ENCODE results near the gene KDR. TPM values are rescaled to one million over a fixed set of nuclear protein-coding genes. Genes with fewer than 3 reads are reported as not detected.

The KDR gene
- total RNA-seq, 1 experiment from 2014 or later, result 0.52 TPM

GRCh38 chr4:55136634-55137033 lies 11.2 kb upstream of the KDR start (continued):
- TF ChIP-seq CBX3 (IDR thresholded peaks at IDR 0.05; ENCODE audit: low read depth) (no peak), EGR1 (IDR thresholded peaks at IDR 0.05; ENCODE audit: low read depth) (no peak), EZH2phosphoT487 (IDR thresholded peaks at IDR 0.05; ENCODE audit: borderline replicate concordance) (no peak), TCF7L2 (IDR thresholded peaks at IDR 0.05; ENCODE audit: borderline replicate concordance, extremely low read depth, insufficient read depth, insufficient read length) (no peak)

- CTCF ChIA-PET, result no interaction called here
- no peaks in the 10 kb centered on the region for H3K9me2 ChIP-seq (ENCODE audit: insufficient read depth)
- BruUV-seq (replicated peaks), result no TSS peak
These were observed 8.6 kb upstream of the KDR start for GRCh38 chr4:55133951-55134350.

More at GRCh38 chr4:55133951-55134350, 8.6 kb upstream of the KDR start:
- no peaks in the 10 kb centered on the region for H3K27me3 ChIP-seq (ENCODE audit: insufficient read depth, low read length)
- intact Hi-C loops (cut with micrococcal nuclease), result no loop called here
- no peak for DNase-seq (ENCODE audit: low read depth, low spot score)
- no peak overlapping the region for H3K9ac ChIP-seq (ENCODE audit: low read length)
- RAD21 ChIA-PET (ENCODE audit: low non-redundant PET in 1 of 2, low total read pairs in 2 of 2, uncharacterized antibody in 2 of 2, unreplicated experiment in 2 of 2), result no interaction called here
- H3K4me1 ChIP-seq (ENCODE audit: control insufficient read depth in 1 of 2, insufficient read depth in 2 of 2, low read length in 2 of 2), result no peaks in the 10 kb centered on the region
- POLR2A ChIA-PET, result no interaction called here
- H4K20me1 ChIP-seq (ENCODE audit: insufficient read depth), result no peaks in the 10 kb centered on the region
- H3K4me2 ChIP-seq (ENCODE audit: low read length), result no peak overlapping the region
- H3K4me3 ChIP-seq (replicated peaks in 1 of 2; ENCODE audit: low read depth in 1 of 2, low read length in 2 of 2), result no peak overlapping the region
- H3K9me3 ChIP-seq (ENCODE audit: control insufficient read depth in 1 of 2, insufficient read depth in 1 of 2, low read depth in 1 of 2, low read length in 2 of 2), result no peaks in the 10 kb centered on the region
- no peaks in the 10 kb centered on the region for H3K79me2 ChIP-seq (ENCODE audit: insufficient read depth, low read length)
- H2AFZ ChIP-seq (ENCODE audit: low read depth, low read length, poor library complexity, severe bottlenecking), result no peak overlapping the region
- H3K36me3 ChIP-seq (ENCODE audit: control insufficient read depth in 1 of 2, insufficient read depth in 2 of 2, low read length in 2 of 2), result no peaks in the 10 kb centered on the region
- no peak overlapping the region for H3K27ac ChIP-seq (ENCODE audit: low read depth, low read length)
- no peak for ATAC-seq
- TF ChIP-seq POLR2AphosphoS5 (IDR thresholded peaks at IDR 0.05; ENCODE audit: low read depth, low read length) (no peak), YY1 (IDR thresholded peaks at IDR 0.05; ENCODE audit: extremely low read depth, insufficient replicate concordance, low read depth, low read length) (no peak), ZNF274 (IDR thresholded peaks at IDR 0.05; ENCODE audit: low read depth, low read length) (no peak), ELF1 (IDR thresholded peaks at IDR 0.05; ENCODE audit: borderline replicate concordance, low read depth) (no peak), CEBPB (IDR thresholded peaks at IDR 0.05; ENCODE audit: low read depth) (no peak), EGR1 (IDR thresholded peaks at IDR 0.05; ENCODE audit: low read depth) (no peak), CBX3 (IDR thresholded peaks at IDR 0.05; ENCODE audit: low read depth) (no peak), TCF7L2 (IDR thresholded peaks at IDR 0.05; ENCODE audit: borderline replicate concordance, extremely low read depth, insufficient read depth, insufficient read length) (no peak), REST (IDR thresholded peaks at IDR 0.05; ENCODE audit: low read depth) (no peak)

Data from HCT116 (cell line).